PFSK-1 (cell line): ENCODE data around the gene DISC1.

Experiments
- POLR2AphosphoS5 ChIP-seq: IDR thresholded peaks from 2 replicates; pipeline ENCODE4 v1.6.1; 2012; ENCODE audit warnings: low read depth, mild to moderate bottlenecking, control low read depth, low read length, moderate library complexity
- TAF1 ChIP-seq: IDR thresholded peaks from 2 replicates; pipeline ENCODE4 v1.6.1; 2012; ENCODE audit warnings: low read length, control low read depth, borderline replicate concordance; ENCODE audit not compliant: insufficient read depth

DNA sequence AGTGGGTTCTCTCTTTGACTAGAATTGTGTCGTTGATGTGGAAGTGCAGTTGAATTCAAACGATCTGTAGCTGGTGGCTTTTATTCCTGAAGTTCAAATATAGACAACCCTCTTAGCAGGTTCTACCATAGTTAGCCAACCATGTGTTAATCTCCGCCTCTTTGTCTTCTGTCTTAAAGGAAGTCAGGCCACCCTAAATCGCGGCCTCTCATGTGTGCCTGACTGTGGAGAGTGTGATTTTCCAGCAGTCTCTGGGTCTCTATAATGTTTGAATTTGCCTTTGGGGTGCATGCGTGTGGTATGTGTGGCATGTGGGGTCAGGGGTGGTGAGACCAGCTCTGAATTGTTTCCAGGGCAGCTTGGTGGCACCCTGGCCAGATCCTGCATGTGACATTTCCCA is 244.9 kb downstream of the DISC1 start:
- TF ChIP-seq POLR2AphosphoS5: no peak
- TF ChIP-seq TAF1: no peak
